Skin of body (tissue), 2 donors: ENCODE measurements around the gene ABL2. TPM values are rescaled to one million over a fixed set of nuclear protein-coding genes. Genes with fewer than 3 reads are reported as not detected.

Source experiments
- DNase-seq: peaks from one replicate; lab custom pipeline; 2025; lab: John Stamatoyannopoulos, UW
- total RNA-seq: library from RNA; depleted of rRNA; stranded (reverse); fragments of >200 nt; gene quantifications from one replicate; pipeline ENCODE4 v1.2.3, GENCODE V29; 2014

Gene ABL2
- total RNA-seq, 1 donor from 2014 or later = 16.9 TPM

DNA sequence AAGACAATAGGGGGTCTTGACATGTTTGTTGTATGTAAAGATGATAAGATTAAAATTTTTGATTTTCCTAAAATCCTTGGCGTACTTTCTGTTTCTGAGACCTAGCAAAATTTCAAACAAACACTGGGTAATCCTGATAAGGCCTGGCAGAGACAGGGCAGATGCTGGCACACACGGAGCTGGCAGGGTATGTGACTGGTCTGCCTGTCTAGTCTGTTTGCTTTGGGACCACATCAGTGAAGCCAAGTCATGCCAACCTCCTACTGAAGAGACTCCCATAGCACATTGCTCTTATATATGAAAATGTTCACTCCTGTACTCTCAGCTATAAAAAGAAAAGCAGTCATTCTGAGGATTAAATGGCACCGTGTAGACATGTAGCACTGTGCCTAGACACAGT lies 133.6 kb downstream of the ABL2 start:
- DNase-seq = no peak

DNA sequence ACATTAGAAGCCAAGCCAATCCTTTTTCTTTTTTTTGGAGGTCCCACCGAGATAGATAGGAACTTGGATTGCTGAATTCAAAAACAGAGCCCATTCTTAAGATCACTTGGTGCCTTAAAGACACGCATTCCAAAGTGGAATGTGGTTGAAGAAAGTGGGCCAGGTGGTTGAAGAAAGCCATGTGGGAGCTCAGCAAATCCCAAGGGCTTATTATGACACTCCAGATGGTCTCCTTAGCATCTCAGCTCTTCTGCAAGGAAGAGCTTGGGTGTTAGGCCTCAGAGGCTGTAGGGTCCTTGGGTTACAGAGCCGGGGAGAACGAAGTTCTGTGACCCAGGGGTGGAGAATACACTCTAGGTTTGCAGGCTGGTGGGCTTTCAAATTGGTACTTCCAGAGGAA lies 134.1 kb downstream of the ABL2 start:
- DNase-seq = no peak

DNA sequence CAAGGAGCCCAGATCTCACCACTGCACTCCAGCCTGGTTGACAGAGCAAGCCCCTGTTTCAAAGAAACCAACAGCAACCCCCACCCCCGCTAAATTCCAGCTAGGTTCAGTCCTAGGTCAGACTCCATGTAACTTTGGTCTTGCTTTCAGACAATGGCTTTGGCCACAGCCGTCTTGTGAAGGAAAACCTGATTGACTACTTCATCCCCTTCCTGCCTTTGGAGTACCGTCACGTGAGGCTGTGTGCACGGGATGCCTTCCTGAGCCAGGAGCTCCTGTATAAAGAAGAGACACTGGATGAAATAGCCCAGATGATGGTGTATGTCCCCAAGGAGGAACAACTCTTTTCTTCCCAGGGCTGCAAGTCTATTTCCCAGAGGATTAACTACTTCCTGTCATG lies 134.7 kb downstream of the ABL2 start:
- DNase-seq = no peak

DNA sequence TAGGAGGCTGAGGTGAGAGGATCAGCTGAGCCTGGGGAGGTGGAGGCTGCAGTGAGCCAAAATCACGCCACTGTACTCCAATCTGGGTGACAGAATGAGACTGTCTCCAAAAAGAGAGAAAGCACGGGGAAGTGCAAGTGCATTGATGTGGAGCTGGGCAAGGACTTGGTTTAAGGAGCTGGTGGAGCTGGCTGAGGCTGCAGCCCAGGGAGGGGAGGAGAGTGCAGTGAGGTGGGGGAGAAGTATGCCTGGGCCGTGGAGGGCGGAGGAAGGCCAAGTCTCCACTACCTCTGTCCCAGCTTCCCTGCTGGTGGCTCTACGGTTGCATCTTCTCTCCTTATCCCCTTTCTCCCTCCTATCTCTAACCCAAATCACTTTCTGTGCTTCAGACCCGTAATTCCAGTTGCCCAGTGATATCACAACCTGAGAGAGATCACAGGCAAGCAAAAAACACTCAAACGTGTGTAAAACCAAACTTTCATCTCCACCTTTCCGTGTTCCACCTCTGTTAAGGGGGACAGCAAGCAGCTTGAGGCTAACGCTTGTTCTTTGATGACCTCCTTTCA lies 136.5 kb downstream of the ABL2 start:
- DNase-seq = no peak

DNA sequence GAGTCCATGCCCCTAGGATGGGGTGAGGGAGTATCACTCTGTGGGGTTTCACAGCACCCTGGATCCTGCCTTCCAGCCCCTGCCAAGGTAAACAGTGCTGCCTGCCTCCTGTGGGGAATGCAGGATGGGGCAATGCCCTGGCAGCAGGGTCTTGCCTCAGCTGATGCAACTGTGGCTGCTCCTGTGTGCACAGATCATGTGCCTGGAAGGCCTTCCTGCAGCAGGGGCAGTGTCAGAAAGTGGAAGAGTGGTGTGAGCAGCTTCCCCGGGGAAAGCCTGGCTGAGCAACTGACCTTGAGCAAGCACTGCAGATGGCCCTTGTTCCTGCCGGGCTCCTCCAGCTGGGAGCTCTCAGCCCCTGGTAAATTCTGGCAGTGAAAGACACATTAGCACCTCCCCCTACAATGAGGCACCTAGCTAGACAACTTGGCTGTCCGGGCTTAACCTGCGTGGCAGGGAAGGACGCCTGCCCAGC lies 137.7 kb downstream of the ABL2 start:
- DNase-seq = no peak

DNA sequence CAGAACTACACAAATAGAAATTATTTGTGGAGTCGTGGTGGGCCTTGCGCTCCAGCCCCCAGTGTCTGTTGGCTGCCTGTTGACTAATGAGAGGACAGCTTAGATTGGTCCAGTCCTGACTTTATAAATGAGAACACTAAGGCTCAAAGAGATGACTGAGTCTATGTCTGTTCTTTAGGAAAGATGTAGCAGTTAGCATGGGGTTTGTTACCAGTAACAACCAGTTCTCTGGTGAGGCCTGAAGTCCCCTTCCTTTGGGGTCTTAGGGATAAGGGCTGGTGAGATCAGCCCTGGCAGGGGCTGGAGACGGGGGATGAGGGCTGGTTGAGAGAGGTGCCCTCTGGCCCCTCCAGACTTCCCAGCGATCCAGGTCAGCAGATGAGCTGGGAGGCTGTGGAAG lies 138.6 kb downstream of the ABL2 start:
- DNase-seq = no peak

DNA sequence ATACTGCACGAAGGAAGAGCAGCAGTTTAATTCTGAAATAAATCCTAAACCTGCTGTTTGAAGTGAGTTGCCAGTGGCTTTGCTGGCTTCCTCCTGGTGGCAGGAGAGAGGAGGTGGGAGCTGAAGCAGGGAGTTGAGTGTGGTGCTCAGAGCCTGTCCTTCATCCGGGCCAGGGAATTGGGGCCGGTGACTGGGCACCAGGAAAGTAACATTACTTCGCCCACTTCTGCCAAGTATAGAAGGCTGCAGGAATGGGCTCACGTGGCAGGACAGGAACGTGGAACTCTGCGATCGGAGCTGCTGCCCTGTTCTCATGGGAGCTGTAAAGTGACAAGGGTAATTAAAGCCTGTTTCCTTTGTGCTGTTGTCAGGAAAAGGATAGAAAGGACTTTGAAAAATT lies 139.0 kb downstream of the ABL2 start:
- no peak for DNase-seq

DNA sequence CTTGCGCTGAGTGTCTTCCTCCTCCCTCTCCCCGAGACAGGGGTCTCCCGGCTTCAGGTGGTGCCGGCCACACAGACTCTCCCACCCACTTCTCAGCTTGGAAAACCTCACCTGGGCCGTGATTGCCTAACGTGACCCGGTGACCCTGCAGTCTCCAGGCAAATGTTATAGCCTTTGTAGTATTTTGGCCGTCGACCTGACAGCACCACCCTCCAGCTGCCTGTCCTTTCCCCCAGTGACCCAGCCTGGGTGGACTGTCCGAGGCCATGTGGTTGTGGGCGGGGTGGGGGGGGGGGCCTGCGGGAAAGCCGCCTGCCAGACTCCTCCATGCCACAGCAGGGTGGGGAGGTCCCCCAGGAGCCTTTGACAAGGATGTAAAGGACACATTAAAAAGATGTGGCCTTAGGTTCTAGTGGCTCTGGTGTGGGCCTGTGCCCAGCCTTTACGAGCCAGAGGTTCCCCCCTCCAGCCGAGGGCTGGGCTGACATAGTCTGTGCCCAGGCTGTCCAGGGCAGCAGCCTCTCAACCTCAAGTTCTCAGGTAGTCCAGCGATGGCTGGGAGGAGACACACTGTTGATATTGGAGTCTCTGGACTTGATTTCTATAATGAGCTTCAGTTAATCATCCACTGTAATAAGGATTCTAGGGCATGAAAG lies 139.5 kb downstream of the ABL2 start:
- DNase-seq = no peak

DNA sequence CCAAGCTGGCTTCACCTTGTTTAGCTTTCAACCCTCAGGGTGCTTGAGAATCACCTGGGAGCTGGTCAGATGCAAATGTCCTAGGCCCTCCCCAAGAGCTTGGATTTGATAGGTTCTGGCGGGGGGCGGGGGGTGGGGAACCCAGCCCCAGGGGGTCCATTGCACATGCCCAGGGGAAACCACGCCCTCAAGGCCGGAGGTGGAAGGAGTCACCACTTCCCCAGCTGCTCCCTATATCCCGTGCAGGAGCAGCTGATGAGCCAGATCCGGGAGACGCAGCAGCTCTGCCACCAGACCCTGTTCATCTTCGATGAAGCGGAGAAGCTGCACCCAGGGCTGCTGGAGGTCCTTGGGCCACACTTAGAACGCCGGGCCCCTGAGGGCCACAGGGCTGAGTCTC lies 141.8 kb downstream of the ABL2 start:
- no peak for DNase-seq

DNA sequence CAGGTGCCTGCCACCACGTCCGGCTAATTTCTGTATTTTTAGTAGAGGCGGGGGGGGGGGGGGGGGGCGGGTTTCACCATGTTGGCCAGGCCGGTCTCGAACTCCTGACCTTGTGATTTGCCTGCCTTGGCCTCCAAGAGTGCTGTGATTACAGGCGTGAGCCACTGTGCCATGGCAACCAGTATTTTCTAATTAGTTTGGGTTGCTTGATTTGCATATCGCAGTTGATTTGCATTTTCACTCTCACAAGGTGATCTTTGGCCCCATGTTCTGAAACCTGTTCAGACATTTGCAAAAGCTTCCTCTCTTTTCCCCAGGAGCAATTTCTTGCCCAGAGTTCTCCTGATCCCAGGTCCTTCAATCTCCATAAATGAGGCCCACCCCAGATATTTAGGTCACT lies 145.9 kb downstream of the ABL2 start:
- DNase-seq = no peak

DNA sequence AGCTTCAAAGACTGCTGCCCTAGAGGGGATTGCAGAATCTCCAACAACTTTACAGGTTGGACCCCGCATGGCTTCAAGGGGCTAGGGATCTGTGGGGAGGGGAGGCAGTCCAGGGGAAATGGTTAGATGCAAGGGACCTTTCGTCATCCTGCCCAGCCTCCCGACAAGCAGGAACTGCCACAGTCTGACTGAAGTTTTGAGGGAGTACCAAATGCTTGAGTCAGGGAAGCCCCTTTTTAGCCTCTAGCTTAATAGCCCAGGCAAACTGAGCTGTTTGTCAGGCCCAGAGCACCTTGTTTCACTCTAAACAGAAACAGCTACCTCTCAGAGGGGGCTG lies 146.5 kb downstream of the ABL2 start:
- DNase-seq = no peak

DNA sequence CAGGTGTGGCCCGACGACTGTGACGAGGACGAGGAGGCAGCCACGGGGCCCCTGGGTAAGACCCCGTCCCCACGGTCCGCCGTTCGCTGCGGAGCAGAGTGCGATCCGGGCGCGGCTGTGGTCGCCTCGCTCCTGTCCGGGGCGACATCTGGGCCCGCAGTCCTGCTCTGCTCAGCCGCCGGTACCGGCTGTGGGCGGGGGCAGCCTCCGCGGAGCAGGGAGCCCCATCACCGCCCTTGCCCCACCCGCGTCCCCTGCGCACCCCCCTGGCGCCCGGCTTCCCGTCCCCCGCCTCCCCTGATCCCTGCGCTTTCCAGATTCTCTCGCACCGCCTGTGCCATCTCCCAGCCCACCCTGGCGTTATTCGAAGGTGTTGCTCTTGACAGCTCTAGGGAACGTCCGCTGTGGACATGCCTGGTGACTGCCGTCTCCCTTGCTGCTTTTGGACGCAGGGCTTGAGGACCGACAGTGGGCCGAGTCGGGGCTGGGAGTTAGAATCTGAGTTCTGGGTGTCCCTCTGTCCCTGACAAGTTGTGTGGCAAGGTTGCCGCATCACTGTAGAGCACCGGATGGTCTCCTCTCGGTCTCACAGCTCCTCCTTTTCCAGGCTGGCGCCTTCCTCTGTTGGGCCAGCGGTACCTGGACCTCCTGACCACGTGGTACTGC lies 147.0 kb downstream of the ABL2 start:
- DNase-seq = no peak

DNA sequence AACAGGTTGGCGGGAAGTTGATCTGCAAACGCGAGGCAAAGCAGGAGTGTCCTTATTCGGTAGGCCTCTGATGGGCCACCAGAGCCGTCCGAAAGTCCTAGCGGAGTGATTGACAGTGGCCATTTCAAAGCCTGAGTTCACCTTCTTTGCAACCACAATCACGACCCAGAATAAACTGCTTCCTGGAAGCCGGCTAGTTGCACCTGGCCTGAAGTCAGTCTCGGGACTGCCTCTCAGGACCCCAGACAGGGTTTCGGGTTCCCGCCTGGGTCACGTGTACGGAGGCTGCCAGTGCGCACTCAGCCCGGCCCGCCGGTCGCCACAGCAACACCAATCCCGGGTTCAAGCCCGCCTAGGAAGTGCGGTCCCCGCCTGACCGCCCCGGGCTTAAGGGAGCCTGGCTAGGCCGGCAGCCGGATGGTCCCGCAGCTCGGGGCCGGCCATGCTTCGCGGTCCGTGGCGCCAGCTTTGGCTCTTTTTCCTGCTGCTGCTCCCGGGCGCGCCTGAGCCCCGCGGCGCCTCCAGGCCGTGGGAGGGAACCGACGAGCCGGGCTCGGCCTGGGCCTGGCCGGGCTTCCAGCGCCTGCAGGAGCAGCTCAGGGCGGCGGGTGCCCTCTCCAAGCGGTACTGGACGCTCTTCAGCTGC lies 147.7 kb downstream of the ABL2 start, which contains the start of gene TOR3A:
TSS of gene TOR3A (plus strand) at position 384 of the 646 bp plus-strand sequence. CDS start at position 443, 59 bp downstream.
- DNase-seq = peak; percentile 76

DNA sequence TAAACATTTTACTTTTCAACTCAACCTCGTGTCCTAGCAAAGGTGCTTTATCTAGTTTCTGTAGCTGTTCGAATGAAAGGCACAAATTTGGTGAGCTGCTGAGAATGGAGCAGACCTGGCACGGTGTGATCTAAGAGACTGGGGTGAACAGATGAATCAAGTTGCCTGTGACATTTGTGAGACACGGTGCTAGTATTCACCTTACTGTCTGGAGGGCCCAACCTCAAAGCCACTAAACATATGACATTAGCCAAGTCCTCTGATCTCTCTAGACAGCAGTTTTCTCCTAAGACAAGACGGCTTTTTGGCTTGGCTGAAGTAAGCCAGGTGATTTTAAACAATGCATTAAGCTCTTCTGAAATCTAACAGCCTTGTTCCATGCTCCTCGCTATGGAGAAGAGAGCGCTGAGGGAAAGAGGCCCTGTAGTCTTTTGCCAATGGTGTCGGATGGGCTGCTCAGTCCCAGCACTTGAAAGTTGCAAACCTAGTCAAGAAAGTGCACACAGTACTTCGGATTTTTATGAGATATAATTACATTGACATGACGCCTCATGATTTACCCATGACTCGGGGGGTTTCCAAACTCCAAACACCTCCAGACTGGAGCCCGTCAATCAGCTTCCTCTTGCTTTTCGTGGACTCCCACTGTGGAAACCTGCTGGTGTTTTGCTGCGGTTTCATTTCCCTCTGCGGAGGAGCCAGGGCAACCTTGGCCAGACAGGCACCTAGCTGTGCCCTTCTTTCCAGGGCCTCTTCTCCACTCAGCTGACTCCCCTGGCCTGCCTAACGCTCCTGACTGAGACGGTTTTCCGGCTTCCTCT lies 148.4 kb downstream of the ABL2 start:
- DNase-seq = no peak

DNA sequence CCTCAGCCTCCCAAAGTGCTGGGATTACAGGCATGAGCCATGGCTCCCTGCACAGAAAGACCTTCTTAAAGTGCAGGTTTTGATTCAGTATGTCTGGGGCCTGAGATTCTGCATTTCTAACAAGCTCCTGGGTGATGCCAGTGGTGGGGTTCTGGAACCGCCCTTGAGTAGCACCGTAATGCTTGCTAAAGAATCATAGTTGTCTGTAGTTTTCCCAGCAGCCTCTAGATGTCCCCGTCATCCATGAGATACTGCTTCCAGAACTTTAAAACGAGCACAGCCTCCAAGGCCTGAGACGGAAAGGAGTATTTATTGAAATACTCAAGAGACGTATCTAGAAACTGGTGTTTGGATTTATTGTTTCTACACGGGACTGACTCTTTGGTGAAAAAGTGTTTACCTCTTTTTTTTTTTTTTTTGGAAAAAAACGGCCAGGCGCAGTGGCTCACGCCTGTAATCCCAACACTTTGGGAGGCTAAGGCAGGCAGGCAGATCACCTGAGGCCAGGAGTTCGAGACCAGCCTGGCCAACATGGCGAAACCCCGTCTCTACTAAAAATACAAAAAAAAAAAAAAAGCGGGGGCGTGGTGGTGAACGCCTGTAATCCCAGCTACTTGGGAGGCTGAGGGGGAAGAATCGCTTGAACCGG lies 150.2 kb downstream of the ABL2 start:
- DNase-seq = peak; percentile 67

DNA sequence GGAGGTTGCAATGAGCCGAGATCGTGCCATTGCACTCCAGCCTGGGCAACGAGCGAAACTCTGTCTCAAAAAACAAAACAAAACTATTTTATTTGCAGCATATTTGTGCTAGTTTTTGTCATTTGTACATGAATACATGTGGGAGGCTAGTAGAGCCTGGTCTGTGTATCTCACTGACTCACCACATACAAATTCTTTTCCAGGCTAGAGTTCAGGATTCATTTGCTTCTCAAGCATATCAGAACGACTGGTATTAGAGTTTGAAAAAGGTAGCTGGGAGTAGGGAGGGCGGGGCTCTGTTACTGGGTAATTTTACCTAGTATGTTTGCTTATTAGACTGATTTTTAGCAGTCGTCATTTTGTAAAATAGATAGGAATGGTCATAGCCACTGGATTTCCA lies 152.1 kb downstream of the ABL2 start:
- DNase-seq = no peak

DNA sequence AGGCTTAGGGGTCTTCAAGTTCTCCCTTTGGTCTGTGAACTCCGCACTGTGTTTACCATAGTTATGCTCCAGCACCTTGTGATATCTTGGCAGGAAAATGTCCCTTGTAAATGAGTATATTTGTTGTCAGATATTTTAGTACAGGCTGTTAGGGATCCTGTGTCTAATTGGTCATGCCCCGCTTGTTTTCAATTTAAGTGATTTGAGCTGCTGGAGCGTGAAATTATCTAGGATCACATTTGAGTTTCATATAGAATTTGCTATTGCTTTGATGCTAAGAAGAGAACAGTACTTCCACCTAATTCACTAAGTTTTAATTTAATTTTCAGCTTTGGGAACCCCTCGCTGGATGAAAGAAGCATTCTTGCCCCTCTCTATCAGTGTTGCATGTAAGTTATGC lies 163.0 kb downstream of the ABL2 start:
- no peak for DNase-seq

DNA sequence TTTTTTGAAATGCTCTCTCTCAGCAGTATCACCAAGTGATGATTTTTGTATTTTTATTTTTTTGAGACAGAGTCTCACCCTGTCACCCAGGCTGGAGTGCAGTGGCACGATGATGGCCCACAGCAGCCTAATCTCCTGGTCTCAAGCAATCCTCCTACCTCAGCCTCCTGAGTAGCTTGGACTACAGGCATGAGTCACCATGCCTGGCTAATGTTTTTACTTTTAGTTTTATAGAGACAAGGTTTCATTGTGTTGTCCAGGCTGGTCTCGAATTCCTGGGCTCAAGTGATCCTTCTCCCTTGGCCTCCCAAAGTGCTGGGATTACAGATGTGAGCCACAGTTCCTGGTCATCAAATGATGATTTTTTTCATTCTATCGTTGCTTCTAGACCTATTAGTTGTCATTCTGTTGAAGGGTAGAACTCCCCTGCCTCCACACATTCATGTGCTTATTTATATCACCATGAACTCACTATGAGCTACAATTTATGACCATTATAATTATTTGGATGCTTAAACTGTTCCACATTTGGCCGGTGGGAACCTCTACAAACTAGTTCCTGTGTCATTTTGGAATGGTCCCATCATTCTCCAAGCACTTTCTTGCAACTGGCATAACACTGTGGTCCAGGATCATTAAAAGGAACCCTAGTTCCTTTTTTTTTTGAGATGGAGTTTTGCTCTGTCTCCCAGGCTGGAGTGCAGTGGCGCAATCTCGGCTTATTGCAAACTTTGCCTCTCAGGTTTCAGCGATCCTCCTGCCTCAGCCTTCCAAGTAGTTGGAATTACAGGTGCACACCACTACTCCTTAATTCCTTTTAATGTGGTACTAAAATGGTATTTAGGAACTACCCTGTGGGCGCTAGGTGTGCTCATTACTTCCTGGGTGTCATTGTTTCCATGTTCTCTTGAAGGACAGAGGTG lies 167.9 kb downstream of the ABL2 start:
- DNase-seq = no peak

DNA sequence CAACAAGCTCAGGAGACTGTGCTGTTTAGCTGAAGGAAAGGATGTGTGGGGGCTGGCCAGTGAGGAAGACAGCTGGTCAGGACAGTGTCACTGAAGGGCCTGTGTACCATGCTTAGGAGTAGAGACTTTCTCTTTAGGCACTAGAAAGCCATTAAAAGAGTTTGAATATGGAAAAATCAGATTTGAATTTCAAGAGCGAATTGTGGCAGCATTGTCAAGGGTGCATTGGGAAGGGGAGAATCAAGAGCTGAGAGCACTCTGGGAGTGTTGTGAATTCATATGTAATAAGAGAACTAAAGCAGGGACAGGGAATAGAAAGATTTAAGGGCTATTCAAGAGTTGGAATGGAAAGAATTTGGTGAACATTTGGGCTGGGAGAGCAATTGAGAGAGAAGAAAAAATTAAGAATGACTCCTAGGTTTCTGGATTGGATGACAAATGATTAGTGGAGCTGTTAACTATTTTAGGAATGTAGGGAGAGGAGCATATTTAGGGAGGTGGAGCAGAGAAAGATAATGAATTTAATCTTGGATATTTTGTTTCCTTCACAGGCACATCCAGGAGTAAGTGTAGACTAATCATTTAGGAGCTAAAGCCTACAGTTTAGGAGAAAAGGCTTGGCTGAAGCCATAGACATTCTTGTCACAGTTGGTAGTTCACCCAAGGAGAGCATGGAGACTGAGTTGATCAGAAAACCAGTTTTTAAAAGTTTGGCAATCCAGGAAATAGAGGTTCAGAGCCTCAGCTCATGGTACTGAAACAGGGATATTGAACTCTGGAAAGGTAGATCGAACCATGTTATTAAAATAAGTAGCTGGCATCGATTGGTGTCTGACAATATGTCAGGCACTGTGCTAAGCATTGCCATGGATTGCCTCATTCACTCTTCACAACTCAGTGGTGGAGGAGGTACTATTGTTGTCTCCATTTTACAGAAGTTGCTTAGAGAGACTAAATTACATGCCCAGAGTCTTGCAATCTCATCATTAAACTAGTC lies 170.7 kb downstream of the ABL2 start:
- no peak for DNase-seq
